HG03521 (cell line): Measurements from ENCODE around the gene AGAP2.
"Not testable (repeated sequence)": the region's sequence is repeated elsewhere in the genome, so short reads cannot be mapped to it uniquely, and the experiment has no call there.

Experiments used
- ATAC-seq: cut with Tn5 transposase; IDR thresholded peaks from one replicate; pipeline ENCODE4 v1.9.1; 2021; ENCODE audit warnings: mild to moderate bottlenecking, moderate library complexity; ENCODE audit not compliant: unreplicated experiment

Gene AGAP2

DNA sequence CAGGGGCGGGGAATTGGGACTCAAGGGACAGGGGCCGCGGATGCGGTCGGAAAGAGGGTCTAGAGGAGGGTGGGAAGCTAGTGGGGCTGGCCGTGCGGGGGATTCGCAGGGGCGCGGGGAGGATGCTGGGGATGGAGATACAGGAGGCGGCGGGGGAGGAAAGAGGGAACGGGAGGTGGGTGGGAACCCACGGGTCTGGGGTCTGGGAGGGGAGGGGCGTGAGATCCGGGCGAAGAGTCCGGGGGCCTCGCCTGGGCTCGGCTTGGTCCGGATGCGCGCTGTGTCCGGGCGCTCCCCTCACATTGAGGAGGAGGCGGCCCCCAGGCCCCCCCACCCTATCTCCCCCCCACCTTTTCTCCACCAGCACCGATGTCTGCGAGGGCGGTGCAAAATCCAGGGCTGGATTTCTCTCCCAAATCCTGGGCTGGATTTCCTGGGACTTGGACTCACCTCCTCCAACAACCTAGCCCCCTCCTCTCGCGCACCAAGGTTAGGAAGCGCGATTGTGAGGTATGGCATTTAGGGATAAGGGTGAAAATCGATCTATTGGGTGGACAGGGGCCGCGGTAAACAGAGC is at the start of gene AGAP2:
AGAP2 (minus strand) TSS at position 82 of the 577 bp plus-strand sequence. CDS start 496 bp downstream, outside the sequence.
- no peak for ATAC-seq

DNA sequence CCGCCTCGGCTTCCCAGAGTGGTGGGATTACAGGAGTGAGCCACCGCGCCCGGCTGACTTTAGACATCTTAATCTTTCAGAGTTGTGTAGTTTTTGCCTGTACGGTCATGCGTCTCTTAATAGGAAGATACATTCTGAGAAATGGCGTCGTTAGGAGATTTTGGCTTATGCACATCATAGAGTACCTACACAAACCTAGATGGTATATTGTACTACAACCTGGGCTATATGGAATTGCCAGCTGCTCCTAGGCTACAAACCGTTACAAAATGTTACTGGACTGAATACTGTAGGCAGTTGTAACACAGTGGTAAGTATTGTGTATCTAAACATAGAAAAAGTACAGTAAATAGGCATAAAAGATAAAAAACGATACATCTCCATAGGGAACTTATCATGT is 45.3 kb upstream of the AGAP2 start:
- ATAC-seq: no peak

DNA sequence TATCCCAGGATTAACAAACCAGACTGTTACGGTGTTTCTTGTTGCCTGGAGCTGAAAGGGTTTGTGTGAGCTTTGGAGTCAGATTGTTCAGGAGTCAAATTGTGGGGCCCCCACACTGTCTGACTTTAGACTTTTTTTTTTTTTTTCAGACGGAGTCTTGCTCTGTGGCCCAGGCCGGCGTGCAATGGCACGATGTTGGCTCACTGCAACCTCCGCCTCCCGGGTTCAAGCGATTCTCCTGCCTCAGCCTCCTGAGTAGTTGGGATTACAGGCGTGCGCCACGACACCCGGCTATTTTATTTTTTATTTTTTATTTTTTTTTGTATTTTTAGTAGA is 44.9 kb upstream of the AGAP2 start:
- no peak for ATAC-seq

DNA sequence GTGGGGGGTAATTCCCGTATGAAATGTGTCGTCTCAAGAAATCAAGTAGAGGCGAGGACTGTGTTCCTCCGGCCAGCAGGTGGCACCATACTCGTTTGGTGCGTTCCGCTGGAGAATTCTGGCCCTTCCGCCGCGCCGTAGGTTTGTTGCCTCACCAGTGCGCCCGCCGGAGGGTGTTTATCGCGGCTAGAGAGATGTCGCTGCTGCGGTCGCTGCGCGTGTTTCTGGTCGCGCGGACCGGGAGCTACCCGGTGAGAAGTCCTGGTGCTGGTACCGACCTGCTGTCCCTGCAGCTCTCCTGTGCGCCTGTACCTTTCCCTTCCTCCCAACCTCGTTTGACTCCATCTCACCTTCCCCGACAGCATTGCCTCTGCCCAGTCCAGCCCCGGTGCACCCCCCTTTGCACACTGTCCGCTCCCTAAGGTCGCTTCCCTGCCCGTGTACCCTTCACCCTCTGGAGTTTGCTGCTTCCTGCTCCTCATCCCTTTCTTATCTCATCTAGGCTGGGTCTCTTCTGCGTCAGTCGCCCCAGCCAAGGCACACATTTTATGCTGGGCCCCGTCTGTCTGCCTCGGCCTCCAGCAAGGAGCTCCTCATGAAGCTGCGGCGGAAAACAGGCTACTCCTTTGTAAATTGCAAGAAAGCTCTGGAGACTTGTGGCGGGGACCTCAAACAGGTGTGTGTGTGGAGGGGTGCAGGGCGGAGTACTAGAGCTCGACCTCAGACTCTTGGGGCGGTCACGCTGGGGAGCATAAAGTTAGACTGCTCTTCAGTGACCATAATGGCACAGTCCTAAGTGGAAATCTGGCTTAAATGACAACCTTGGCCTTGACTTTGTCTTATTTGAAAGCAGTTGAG is 44.3 kb upstream of the AGAP2 start, which contains the start of gene TSFM:
TSFM (plus strand) TSS at position 180 of the 858 bp plus-strand sequence; CDS start at position 195, 15 bp downstream.
- peak; percentile 82 for ATAC-seq

DNA sequence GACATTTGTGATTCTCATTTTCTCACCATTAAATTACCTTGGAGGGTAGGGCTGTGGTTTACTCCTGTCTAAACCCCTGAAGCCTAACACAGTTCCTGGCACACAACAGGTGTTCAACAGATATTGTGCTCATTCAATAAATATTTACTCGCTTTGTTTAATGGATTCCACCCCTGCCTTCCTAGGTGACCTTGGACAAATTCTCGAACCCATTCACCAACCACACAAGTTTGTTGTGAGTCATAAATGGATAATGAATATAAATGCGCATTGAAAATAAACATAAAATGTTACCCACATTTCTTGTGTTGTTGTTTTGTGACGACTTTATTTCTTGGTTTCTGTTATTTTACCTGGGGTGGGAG is 43.7 kb upstream of the AGAP2 start:
- no peak for ATAC-seq

DNA sequence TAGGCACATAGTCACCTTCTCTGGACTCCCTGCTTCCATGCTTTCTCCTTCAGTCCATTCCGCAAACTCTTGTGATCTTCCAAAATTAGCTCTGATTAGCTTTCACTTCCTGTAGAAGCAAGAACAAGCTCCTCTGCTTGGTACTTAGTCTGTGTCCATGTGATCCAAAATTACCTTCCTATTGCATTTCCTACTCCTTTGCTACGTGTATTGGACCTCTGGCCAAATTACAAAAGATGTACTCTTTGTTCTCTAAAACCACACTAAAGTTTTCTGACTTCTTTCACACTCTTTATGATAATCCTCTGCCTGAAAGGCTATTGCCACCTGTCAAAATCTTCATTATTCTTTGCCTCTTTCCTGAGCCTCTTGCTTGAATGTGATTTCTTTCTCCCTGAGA is 43.3 kb upstream of the AGAP2 start:
- no peak for ATAC-seq

DNA sequence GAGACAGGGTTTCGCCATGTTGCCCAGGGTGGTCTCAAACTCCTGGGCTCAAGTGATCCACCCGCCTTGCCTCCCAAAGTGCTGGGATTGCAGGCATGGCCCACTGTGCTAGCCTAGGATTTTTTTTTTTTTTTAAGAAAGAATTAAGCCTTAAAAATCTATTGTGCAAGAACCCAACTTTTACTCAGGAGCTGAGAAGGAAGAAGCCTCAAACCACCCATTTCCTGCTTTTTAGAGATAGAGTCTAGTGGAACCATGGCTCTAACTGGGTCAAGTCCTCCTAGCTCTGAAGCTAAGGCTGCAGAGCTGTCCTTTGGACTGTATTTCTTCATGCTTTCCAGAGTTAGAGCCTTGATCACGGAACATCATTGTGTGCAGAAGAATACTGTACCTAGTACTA is 42.7 kb upstream of the AGAP2 start:
- ATAC-seq: no peak

DNA sequence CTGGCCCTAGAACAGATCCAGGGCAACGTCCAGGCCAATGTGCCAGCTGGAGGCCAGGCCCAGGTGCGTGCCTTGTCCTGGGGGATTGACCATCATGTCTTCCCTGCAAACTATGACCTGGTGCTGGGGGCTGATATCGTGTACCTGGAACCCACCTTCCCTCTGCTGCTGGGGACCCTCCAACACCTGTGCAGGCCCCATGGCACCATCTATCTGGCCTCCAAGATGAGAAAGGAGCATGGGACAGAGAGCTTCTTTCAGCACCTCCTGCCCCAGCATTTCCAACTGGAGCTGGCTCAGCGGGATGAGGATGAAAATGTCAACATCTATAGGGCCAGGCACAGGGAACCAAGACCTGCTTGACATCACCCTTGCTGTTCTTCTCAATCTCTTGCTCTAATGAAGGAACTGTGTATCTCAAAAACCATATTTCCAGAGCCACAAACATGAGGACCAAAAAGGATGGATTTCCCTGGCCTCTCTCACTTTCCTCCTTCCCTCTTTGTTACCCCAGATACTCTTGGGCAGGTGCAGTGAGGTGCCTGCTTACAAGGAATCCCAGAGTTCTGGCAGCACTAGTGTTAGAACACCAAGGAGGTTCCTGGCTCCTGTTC is 41.8 kb upstream of the AGAP2 start:
- ATAC-seq: no peak

DNA sequence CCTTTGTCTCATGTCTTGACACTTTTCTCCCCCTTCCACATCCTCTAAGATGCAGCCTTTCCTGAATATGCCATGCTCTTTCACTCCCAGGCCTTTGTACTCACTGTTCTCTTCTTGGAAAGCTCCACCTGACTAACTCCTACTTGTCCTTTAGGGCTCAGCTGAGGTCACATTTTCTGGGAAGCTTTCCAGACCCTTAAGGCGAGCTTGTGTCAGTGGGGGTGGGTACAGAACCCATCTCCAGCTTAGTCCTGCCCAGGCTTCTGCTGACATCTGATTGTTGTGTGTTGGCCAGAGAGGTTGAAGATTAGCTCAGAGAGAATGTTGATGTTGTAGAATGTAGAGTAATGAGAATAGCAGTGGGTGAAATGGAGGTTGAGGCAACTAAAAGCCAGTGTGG is 41.2 kb upstream of the AGAP2 start:
- no peak for ATAC-seq

DNA sequence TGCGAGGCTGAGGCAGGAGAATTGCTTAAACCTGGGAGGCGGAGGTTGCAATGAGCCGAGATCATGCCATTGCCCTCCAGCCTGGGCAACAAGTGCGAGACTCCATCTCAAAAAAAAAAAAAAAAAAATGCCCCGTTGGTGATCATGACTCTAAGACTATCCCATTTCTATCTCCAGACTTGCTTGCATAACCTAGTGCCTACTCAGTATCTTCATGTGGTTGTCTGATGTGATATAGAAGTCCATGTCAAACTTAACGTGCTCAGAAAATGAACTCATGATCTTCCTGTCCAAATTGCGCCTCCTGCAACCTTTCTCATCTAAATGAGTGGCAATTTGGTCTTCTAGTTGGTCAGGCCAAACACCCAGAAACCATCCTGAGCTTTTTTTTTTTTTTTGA is 39.4 kb upstream of the AGAP2 start:
- ATAC-seq: no peak

DNA sequence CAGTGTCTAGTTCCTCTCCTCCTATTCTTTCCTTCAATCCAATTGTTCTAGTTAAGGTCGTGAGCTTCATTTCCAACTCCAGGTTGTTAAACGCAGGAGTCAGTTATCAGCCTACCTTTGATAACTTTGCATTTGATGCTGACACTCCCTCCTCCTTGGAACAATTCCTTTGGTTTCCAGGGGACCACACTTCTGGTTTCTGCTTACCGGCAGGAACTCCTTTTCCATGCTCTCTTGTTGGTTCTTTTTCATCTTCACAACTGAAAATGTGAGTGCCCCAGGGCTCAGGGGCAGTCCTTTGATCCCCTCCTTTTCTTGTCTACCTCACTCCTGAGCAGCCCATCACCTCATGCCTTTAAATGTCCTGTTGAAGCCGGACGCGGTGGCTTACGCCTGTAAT is 38.8 kb upstream of the AGAP2 start:
- ATAC-seq: no peak

DNA sequence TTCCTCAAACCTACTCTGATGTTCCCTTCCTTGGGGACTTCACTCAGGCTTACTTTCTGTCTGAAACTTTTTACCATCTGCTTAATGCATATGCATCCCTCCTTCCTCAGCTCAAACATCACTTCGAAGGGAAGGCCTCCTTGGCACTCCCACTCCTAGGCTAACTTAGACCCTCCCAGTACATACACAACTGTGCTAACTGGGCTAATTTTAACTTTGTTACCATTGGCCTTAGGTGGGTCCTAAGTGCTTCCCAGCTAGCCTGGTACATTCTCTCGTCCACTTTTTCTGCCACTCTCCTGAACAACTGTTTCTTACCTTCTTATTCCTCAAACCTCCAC is 37.7 kb upstream of the AGAP2 start:
- ATAC-seq: no peak

DNA sequence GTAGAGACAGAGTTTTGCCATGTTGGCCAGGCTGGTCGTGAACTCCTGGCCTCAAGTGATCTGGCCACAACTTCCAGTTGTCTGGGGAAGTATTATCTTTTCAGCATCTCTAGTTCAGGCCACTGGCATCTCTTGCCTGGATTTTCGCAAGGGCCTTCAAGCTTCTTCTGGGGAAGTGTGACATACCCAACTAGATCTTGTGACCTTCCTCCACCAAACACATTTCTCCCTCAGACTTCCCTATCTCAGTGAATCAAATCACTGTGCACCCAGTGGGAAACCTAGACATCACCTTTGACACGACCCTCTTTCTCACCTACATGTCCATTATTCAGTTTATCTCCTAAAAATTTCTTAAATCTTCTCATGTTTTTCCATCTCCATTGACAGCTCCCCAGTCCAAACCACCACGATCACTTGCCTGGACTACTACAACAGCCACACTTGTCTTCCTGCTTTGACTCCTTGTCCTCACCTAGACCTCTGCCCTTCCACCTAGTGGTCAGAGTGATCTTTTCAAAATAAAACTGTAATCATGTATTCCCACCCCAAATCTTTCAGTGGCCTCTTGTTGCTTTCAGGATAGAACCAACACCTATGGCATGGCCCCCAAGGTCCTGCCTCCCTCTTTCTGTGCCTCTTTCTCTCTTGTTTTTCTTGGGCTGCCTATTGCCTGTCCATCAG is 37.2 kb upstream of the AGAP2 start:
- no peak for ATAC-seq

DNA sequence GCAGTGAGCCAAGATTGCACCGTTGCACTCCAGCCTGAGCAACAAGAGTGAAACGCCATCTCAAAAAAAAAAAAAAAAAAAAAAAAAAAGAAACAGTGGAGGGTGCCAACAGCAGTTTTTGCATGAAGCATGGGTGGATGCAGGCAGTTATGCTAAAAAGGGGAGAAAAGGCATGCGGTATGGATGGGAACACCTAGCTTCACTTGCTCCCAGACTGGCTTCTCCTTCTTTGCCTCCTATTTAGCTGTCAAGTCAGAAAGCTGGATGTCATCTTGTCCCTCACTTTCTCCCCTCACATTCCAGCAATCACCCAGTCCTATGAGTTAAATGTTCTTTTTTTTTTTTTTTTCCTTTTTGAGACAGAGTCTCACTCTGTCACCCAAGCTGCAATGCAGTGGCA is 36.5 kb upstream of the AGAP2 start:
- no peak for ATAC-seq

DNA sequence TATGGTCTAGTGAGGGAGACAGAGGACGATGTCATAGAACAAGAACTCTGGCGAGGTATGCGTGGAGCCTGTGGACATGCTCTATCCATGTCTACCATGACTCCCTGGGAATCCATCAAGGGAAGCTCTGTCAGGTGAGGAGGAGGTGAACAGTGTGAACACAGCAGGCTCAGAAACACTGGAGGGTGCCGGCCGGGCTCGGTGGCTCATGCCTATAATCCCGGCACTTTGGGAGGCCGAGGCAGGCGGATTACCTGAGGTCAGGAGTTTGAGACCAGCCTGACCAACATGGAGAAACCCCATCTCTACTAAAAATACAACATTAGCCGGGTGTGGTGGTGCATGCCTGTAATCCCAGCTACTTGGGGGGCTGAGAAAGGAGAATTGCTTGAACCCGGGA is 36.1 kb upstream of the AGAP2 start:
- not testable (repeated sequence) for ATAC-seq

DNA sequence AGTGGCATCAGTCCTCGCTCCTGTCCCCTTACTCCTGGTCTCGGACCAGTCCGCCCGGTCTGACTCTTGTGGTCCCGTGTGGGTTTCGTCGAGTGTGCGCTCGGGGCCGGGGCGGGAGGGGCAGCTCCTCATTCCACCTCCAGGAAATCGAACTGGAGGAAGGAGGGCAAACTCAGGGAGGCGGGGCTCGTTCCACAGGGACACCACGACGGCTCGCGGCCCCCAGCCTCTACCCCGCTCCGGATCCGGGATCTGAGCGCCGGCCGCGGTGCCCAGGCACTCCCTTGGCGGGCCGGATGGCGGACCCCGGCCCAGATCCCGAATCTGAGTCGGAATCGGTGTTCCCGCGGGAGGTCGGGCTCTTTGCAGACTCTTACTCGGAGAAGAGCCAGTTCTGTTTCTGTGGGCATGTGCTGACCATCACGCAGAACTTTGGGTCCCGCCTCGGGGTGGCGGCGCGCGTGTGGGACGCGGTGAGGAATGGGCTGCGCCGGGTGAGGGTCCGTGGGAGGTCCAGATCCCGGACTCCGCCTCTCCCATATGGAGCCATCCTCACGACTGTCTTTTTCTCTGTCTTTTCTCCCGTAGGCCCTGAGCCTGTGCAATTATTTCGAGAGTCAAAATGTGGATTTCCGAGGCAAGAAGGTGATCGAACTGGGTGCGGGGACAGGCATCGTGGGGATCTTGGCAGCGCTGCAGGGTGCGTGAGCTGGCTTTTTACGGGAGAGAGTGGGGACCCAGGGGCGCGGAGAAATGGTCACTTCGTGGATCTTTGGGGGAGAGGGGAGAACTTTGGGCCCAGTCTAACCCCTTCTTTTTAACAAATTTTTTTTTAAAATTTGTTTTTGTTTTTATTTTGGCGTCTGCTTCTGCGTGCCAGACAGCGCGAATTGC is 34.1 kb upstream of the AGAP2 start, which contains the start of gene EEF1AKMT3:
EEF1AKMT3 (plus strand) TSS at position 186 of the 894 bp plus-strand sequence; CDS start at position 297, 111 bp downstream.
- peak; percentile 31 for ATAC-seq

DNA sequence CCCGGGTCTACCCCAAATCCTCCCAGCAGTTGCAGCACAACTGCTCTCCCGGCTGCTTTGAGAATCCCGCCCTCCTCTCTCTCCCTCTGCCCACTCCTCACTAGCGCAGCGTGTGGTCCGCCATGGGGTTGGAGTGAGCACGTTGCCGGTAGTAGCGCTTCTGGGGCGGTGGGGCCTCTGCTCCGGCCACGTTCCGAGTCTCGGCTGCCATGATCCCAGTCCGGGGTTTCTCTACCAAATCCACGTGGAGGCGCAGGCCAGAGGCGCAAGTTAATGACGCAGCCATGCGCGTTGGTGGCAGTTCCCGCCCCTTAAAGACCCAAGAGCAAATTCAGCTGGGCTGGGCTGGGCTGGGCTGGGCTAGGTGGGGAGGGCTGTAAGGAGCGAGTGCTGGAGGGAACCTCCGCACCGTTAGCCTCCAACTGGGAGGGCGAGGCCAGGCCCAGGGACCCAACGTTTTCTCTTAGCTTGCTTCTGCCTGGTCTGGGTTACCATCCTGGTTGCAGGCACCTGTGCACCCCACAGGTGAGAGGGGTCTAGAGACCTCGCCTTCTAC is 33.4 kb upstream of the AGAP2 start, which contains the start of gene METTL1:
METTL1 (minus strand) TSS at position 233 of the 556 bp plus-strand sequence; CDS start at position 211, 22 bp downstream.
- ATAC-seq: peak; percentile 77

DNA sequence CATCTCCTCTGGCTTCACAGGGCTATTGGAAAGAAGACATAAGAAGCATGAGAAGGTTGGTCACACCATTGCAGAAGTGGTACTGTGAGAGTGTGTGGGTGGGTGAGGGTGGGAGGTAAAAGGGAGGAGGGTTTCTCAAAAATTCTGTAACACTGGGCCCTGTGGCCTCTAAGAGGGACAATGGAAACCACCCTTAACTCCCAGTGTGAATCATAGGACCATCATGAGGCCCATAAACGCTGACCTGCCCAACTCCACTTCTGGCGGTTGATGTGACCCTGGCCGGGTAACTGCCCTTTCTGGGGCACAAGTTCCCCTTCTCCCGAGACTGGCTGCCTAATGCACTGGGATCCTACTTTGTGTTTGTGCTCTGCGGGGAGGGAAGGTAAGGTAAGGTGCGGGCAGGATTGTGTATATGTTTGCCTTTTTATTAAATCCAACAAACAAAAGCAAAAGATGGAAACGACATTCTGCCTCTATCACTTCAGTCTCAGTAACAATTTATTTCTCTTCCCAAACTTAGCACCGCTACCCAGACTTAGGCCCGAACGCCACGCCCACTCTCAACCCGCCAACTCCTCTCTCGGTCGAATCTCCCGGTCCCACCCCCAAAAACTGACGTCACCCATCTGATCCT is 32.8 kb upstream of the AGAP2 start:
- peak; percentile 57 for ATAC-seq

DNA sequence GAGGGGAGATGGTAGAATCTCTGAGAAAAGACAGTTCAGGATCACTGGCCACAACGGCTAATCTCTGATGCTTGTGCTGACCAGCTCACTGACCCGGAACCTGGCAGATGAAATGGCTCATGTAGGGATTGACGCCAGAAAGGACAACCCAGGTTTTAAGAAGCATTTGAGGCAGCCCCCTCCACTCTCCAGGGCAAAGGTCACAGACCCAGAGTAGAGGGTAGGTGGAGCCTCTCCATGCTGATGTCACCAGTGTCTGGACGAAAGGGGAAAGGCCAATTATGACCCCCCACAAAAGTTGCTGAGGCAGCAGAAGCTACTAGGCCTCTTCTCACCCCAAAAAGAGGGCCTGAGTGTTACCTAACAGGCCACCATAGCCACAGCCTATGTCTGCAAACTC is 32.2 kb upstream of the AGAP2 start:
- no peak for ATAC-seq

DNA sequence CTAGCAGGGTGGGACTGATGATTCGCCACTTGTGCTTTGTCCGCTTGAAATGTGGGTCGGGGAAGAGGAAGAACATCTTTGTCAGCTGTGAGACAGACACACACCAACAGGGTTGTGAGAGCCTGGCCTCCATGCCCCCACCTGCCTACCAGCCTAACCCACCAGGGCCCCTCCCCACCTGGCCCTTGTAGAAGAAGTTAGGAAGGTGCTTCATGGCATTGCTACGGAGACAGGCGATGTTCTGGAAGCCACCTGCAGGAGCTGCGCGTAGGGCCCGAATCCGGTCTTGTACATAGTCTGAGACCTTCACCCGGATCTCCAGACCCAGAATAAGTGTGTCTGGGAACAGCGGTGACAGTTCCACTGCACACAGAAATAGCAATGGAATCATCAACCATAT is 31.1 kb upstream of the AGAP2 start:
- no peak for ATAC-seq
